Measurements from ENCODE around the gene RHOT1.

Gene RHOT1

DNA sequence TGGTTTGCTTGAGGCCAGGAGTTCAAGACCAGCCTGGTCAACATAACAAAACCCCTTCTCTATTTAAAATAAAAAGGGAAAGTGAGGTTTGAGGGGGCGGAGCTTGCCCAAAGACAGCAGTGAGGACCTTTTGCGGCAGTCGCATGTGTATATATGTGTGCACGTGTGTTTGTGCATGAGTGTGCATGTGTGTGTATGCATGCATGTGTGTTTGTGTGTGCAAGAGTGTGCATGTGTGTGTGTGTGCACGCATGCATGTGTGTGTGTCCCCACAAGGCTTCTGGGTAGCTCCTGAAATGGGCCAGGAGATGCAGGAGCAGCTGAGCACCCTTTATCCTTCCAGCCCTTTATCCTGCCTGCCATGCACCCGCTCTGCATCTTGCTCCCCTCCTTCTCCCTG lies 132.3 kb downstream of the RHOT1 start:
- DNase-seq = no peak
